Activated CD4-positive, alpha-beta memory T cell treated with anti-CD3 and anti-CD28 coated beads, Interleukin-2, amount 10 ng/mL, durations not matched to agents 7 days and 5 days (primary cell): ENCODE measurements around the gene PAPOLA. TPM values are rescaled to one million over a fixed set of nuclear protein-coding genes. Genes with fewer than 3 reads are reported as not detected.
A peak's percentile ranks its signal among the peaks of the same experiment; 100 is the strongest.
"Not testable (repeated sequence)": the region's sequence is repeated elsewhere in the genome, so short reads cannot be mapped to it uniquely, and the experiment has no call there.

ENCODE experiments used
- CTCF ChIA-PET: fragments of 350-600 bp; sonication (Branson Sonifier 250); formaldehyde crosslinking; loops from one replicate; lab custom pipeline; 2021; ENCODE audit warnings: antibody characterized with exemption, inconsistent platforms; lab: Charles Lee
- POLR2A ChIA-PET: fragments of 350-600 bp; sonication (Branson Sonifier 250); formaldehyde crosslinking; loops from one replicate; lab custom pipeline; 2021; ENCODE audit warnings: antibody characterized with exemption; lab: Charles Lee
- DNase-seq: peaks from one replicate; pipeline ENCODE4 v3.0.0-alpha.2; 2020
- H3K27ac Mint-ChIP-seq: one replicate; pipeline ENCODE4 v1.8.0; 2021; ENCODE audit warnings: mild to moderate bottlenecking, mixed read lengths
- H3K27me3 Mint-ChIP-seq: one replicate; pipeline ENCODE4 v1.8.0; 2021; ENCODE audit warnings: mixed read lengths
- H3K36me3 Mint-ChIP-seq: one replicate; pipeline ENCODE4 v1.8.0; 2021; ENCODE audit warnings: low read depth, mixed read lengths
- H3K4me1 Mint-ChIP-seq: one replicate; pipeline ENCODE4 v1.8.0; 2021; ENCODE audit warnings: mixed read lengths
- H3K4me3 Mint-ChIP-seq: one replicate; pipeline ENCODE4 v1.8.0; 2021; ENCODE audit warnings: mild to moderate bottlenecking, mixed read lengths
- H3K9me3 Mint-ChIP-seq: one replicate; pipeline ENCODE4 v1.8.0; 2021; ENCODE audit warnings: mixed read lengths
- total RNA-seq, 2 experiments: library from RNA; stranded (reverse); gene quantifications; one replicate each; pipeline ENCODE4 v1.2.3, GENCODE V29; 2021

Gene PAPOLA
- 100 to 1,000 TPM; 164 to 173 TPM for total RNA-seq

- ChIA-PET CTCF (interaction anchor here (0.7 kb wide), 1 partner anchor 109 kb away, joined by 3 read pairs; no protein-coding TSS in a partner anchor), POLR2A (interaction anchor here (0.8 to 1.5 kb wide), 5 partner anchors 10 to 36 kb away, joined by 3 to 5 read pairs (median 4); no protein-coding TSS in a partner anchor)
- Mint-ChIP-seq H3K27me3 (peaks cover 9% of the 10 kb centered on the region), H3K4me1 (peaks cover 50% of the 10 kb centered on the region), H3K27ac (peak within 1 kb of the TSS; percentile 91), H3K4me3 (peak within 1 kb of the TSS; percentile 96), H3K36me3 (peaks cover 32% of the 10 kb centered on the region), H3K9me3 (no peaks in the 10 kb centered on the region)
- peak; percentile 96 for DNase-seq
Observed at GRCh38 chr14:96501740-96502620, at the start of gene PAPOLA. TSS of gene PAPOLA (plus strand) at chr14:96502382. CDS start at chr14:96502593, 211 bp downstream.

GRCh38 chr14:96452684-96453083 is 49.5 kb upstream of the PAPOLA start:
- ChIA-PET POLR2A (no interaction called here), CTCF (no interaction called here)
- Mint-ChIP-seq H3K9me3 (no peaks in the 10 kb centered on the region), H3K36me3 (no peaks in the 10 kb centered on the region), H3K27me3 (peaks cover 2% of the 10 kb centered on the region), H3K4me3 (no peak overlapping the region), H3K4me1 (no peaks in the 10 kb centered on the region), H3K27ac (no peak overlapping the region)
- no peak for DNase-seq

DNA sequence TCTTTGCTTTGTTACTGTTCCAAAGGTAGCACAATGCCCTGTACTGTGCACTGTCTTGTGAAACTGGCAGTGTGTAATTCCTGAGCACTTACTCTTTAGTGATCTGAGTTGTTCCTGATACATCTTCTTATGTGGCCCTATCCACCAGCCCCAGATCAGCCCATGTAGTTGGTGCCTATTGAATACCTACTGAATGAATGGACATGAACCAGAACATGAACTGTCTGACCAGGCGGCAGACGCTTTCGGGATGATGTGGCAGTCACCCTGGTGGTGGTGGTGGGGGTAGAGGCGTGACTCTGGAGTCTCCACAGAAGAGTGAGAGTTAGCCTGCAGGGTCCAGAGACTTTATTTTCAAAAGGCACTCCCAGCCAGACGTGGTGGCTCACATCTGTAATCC is 46.6 kb upstream of the PAPOLA start:
- Mint-ChIP-seq H3K9me3 (no peaks in the 10 kb centered on the region), H3K4me1 (no peaks in the 10 kb centered on the region), H3K4me3 (no peak overlapping the region), H3K27me3 (peaks cover 5% of the 10 kb centered on the region), H3K27ac (no peak overlapping the region), H3K36me3 (no peaks in the 10 kb centered on the region)
- POLR2A ChIA-PET = no interaction called here
- CTCF ChIA-PET = no interaction called here
- DNase-seq = no peak

DNA sequence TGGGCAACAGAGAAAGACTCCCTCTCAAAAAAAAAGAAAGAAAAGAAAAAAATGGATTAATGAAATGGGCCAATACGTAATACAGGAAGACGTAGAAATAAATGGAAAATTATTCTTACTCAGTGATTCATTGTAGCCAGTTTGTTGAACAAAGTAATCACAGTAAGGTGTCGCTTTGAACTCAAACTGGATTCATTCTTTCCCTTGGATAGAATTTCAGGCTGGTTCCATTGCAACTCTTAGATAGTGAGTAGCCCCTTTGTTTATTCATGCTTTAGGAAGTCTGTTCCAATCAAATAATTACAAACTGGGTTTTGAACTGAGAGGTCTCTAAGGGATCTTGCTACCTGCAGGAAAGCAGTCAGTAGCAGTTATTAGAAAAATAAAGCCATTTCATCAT is 42.3 kb upstream of the PAPOLA start:
- H3K4me3 Mint-ChIP-seq = no peak overlapping the region
- DNase-seq = no peak
- ChIA-PET POLR2A (no interaction called here), CTCF (no interaction called here)
- H3K27ac Mint-ChIP-seq = no peak overlapping the region
- no peaks in the 10 kb centered on the region for H3K36me3 Mint-ChIP-seq
- peaks cover 4% of the 10 kb centered on the region for H3K27me3 Mint-ChIP-seq
- H3K4me1 Mint-ChIP-seq = peaks cover 2% of the 10 kb centered on the region
- no peaks in the 10 kb centered on the region for H3K9me3 Mint-ChIP-seq

DNA sequence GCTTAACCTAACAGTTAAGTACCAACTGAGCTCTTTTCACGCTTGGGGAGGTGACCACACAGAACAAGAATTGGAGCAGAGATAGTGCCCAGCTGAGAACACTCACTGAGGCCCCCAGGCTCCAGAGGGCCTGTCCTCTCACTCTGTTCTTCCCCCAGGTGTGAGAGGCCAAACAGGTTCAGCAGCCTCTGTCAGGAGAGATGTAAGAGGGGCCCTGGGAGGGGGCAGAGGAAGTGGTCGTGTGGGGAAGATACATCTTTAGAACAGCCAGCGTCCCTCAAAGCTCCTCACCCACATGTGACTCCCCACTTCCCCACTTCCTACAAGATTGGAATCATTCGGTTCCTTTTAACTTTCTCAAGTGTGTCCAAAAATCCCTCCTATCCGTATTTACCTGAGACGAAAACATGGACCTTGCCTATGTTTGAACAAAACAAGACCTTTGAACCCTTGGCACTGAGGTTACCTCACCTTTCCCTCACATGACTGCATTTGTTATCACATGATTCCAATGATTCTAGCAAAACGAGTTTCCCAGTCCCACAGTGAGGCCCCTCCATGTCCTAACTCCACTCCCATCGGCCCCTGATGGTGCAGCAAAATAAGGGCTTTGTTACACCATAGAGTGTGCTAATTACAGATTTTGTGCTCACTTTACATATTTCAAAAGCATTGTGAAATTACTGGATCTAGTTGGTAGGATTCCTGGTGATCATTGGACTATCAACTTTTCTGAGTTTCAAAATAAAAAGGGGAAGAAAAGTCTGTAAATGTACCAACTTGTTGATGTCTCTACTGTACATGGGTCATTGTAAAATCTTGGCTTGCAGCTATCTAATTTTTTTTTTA is 40.0 kb upstream of the PAPOLA start:
- Mint-ChIP-seq H3K4me3 (no peak overlapping the region), H3K27me3 (peaks cover 6% of the 10 kb centered on the region), H3K36me3 (no peaks in the 10 kb centered on the region), H3K27ac (no peak overlapping the region), H3K9me3 (no peaks in the 10 kb centered on the region), H3K4me1 (peaks cover 2% of the 10 kb centered on the region)
- no peak for DNase-seq
- ChIA-PET POLR2A (no interaction called here), CTCF (no interaction called here)

DNA sequence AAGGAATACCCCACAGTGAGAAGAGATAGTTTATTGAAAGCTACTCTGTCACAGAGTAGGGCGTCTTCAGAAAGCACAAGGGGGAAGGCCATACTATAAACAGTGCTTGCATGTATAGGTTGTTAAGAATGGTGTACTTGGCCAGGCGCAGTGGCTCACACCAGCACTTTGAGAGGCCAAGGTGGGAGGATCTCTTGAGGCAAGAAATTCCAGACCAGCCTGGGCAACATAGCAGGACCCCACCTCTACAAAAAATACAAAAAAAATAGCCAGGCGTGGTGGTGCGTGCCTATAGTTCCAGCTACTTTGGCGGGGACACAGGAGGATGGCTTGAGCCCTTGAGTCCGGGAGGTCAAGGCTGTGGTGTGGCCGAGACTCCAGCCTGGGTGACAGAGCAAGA is 38.0 kb upstream of the PAPOLA start:
- no peak overlapping the region for H3K4me3 Mint-ChIP-seq
- POLR2A ChIA-PET = no interaction called here
- CTCF ChIA-PET = no interaction called here

DNA sequence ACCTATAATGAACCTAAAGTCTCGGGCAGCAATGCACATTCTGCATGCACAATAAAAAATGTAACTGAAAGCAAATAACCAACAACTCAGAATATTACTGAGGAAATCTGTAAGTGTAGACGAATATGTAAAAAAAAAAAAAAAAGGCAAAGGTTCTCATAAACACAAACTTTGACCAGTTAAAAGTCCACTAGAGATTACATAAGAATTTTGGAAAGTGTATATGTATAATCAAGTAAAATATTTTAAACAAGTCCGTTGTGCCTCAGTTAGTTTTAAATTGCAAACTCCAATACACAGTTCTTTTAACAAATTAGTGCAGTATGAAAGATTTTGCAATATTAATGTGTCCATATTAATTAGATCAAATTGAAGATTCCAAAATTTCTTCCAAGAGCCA is 35.3 kb upstream of the PAPOLA start:
- Mint-ChIP-seq H3K36me3 (no peaks in the 10 kb centered on the region), H3K4me1 (peaks cover under 1% of the 10 kb centered on the region), H3K27me3 (peaks cover 12% of the 10 kb centered on the region), H3K27ac (no peak overlapping the region), H3K9me3 (no peaks in the 10 kb centered on the region), H3K4me3 (no peak overlapping the region)
- ChIA-PET POLR2A (no interaction called here), CTCF (no interaction called here)
- no peak for DNase-seq

More for the DNA sequence above, 38.0 kb upstream of the PAPOLA start:
- Mint-ChIP-seq H3K27me3 (peaks cover 3% of the 10 kb centered on the region), H3K4me1 (peaks cover 2% of the 10 kb centered on the region), H3K9me3 (no peaks in the 10 kb centered on the region), H3K36me3 (no peaks in the 10 kb centered on the region), H3K27ac (no peak overlapping the region)
- no peak for DNase-seq

- Mint-ChIP-seq H3K27ac (no peak overlapping the region), H3K36me3 (no peaks in the 10 kb centered on the region), H3K4me1 (no peaks in the 10 kb centered on the region), H3K4me3 (no peak overlapping the region), H3K9me3 (no peaks in the 10 kb centered on the region), H3K27me3 (peaks cover 13% of the 10 kb centered on the region)
- DNase-seq = no peak
- POLR2A ChIA-PET = no interaction called here
- CTCF ChIA-PET = no interaction called here
Observed at GRCh38 chr14:96470331-96470730, 31.9 kb upstream of the PAPOLA start.

GRCh38 chr14:96470967-96471366 is 31.2 kb upstream of the PAPOLA start:
- POLR2A ChIA-PET, H3K4me1 Mint-ChIP-seq, H3K27ac Mint-ChIP-seq, H3K4me3 Mint-ChIP-seq, H3K9me3 Mint-ChIP-seq, H3K36me3 Mint-ChIP-seq, CTCF ChIA-PET, DNase-seq: not testable (repeated sequence)
- H3K27me3 Mint-ChIP-seq = peaks cover 13% of the 10 kb centered on the region

DNA sequence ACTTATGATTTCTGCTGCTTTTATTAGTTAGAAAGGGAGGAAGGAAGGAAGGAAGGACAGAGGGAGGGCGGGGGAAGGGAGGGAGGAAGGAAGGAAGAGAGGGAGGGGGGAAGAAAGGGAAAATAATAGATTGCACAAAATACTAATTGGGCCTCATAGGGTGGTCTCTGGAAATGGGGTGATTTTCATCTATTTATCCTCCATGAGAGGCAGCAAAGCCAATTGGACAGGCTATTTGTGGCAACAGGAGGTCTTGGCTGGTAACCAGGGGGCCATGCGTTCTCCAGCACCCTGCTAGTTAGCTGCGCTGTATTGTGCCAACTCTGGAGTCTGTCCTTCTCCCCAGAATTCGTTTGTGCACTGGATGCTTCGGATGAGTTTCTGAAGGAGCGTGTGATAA is 24.1 kb upstream of the PAPOLA start:
- no peaks in the 10 kb centered on the region for H3K9me3 Mint-ChIP-seq
- H3K36me3 Mint-ChIP-seq = no peaks in the 10 kb centered on the region
- H3K4me3 Mint-ChIP-seq = no peak overlapping the region
- no peak overlapping the region for H3K27ac Mint-ChIP-seq
- DNase-seq = no peak
- ChIA-PET CTCF (interaction anchor here (0.6 kb wide), 1 partner anchor 46 kb away, joined by 3 read pairs; no protein-coding TSS in a partner anchor), POLR2A (interaction anchor here (0.7 kb wide), 1 partner anchor 145 kb away, joined by 3 read pairs; no protein-coding TSS in a partner anchor)
- H3K4me1 Mint-ChIP-seq = no peaks in the 10 kb centered on the region
- H3K27me3 Mint-ChIP-seq = peaks cover 11% of the 10 kb centered on the region

- no peaks in the 10 kb centered on the region for H3K36me3 Mint-ChIP-seq
- DNase-seq = no peak
- H3K4me3 Mint-ChIP-seq = no peak overlapping the region
- POLR2A ChIA-PET = no interaction called here
- CTCF ChIA-PET = no interaction called here
- no peaks in the 10 kb centered on the region for H3K4me1 Mint-ChIP-seq
- H3K27me3 Mint-ChIP-seq = peaks cover 12% of the 10 kb centered on the region
- H3K9me3 Mint-ChIP-seq = no peaks in the 10 kb centered on the region
- H3K27ac Mint-ChIP-seq = no peak overlapping the region
Observed at GRCh38 chr14:96479435-96480146, 22.6 kb upstream of the PAPOLA start.

DNA sequence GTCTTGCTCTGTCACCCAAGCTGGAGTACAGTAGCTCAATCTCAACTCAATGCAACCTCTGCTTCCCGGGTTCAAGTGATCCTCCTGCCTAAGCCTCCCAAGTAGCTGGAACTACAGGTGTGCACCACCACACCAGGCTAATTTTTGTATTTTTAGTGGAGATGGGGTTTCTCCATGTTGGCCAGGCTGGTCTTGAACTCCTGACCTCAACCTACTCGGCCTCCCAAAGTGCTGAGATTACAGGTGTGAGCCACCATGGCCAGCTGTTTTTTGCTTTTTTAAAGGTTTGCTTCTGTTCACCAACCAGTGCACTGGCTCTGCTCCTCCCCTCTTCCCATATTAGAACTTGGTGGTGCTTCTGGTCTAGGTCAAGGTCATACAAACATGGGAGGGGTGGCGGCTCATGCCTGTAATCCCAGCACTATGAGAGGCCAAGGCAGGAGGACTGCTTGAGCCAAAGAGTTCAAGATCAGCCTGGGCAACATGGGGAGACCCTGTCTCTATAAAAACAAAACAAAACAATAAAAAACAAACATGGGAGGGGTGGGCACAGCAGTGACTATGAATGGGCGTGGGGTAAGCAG is 20.4 kb upstream of the PAPOLA start:
- Mint-ChIP-seq H3K27me3 (peaks cover 14% of the 10 kb centered on the region), H3K27ac (no peak overlapping the region), H3K36me3 (no peaks in the 10 kb centered on the region), H3K4me1 (no peaks in the 10 kb centered on the region), H3K9me3 (no peaks in the 10 kb centered on the region), H3K4me3 (no peak overlapping the region)
- ChIA-PET CTCF (no interaction called here), POLR2A (no interaction called here)
- DNase-seq = no peak
